RCC 7860 (cell line): ENCODE measurements around the gene SLC6A7.
A peak's percentile ranks its signal among the peaks of the same experiment; 100 is the strongest.

Experiments
- DNase-seq: peaks from one replicate; pipeline ENCODE4 v3.0.0-alpha.2; 2015; ENCODE audit warnings: low spot score
- FAIRE-seq: peaks from 2 replicates; lab custom pipeline; 2012; peaks lifted over from hg19 to GRCh38; lab: Jason Lieb, UNC

SLC6A7 gene

GRCh38 chr5:150189326-150189725 lies 536 bp upstream of the SLC6A7 start:
- FAIRE-seq (no peak), DNase-seq (no peak)

GRCh38 chr5:150190503-150190979 lies 679 bp downstream of the SLC6A7 start:
- FAIRE-seq (no peak), DNase-seq (no peak)

- FAIRE-seq (no peak), DNase-seq (no peak)
Measured at GRCh38 chr5:150190987-150191386, 1.1 kb downstream of the SLC6A7 start.

GRCh38 chr5:150192462-150192861 lies 2.6 kb downstream of the SLC6A7 start:
- FAIRE-seq (no peak), DNase-seq (no peak)

- DNase-seq (no peak), FAIRE-seq (no peak)
Measured at GRCh38 chr5:150195736-150196485, 6.0 kb downstream of the SLC6A7 start.

- FAIRE-seq, result no peak
Measured at GRCh38 chr5:150196514-150196913, 6.7 kb downstream of the SLC6A7 start.

GRCh38 chr5:150196986-150197385 lies 7.1 kb downstream of the SLC6A7 start:
- DNase-seq (no peak), FAIRE-seq (no peak)

More at GRCh38 chr5:150196514-150196913, 6.7 kb downstream of the SLC6A7 start:
- no peak for DNase-seq

- no peak for FAIRE-seq
- DNase-seq, result no peak
Measured at GRCh38 chr5:150197476-150197875, 7.6 kb downstream of the SLC6A7 start.

GRCh38 chr5:150202501-150202900 lies 12.6 kb downstream of the SLC6A7 start:
- no peak for FAIRE-seq
- DNase-seq, result no peak

GRCh38 chr5:150203832-150204589 lies 14.1 kb downstream of the SLC6A7 start:
- DNase-seq, result no peak
- no peak for FAIRE-seq

GRCh38 chr5:150204590-150204960 lies 14.7 kb downstream of the SLC6A7 start:
- FAIRE-seq (no peak), DNase-seq (no peak)

GRCh38 chr5:150206098-150206778 lies 16.4 kb downstream of the SLC6A7 start:
- DNase-seq, result no peak
- no peak for FAIRE-seq

GRCh38 chr5:150206779-150207115 lies 16.9 kb downstream of the SLC6A7 start:
- DNase-seq (no peak), FAIRE-seq (no peak)

- no peak for FAIRE-seq
- peak; percentile 54 for DNase-seq
Measured at GRCh38 chr5:150208187-150209098, 18.6 kb downstream of the SLC6A7 start.

GRCh38 chr5:150209099-150209635 lies 19.3 kb downstream of the SLC6A7 start:
- DNase-seq, result peak; percentile 19
- no peak for FAIRE-seq

GRCh38 chr5:150210644-150211043 lies 20.8 kb downstream of the SLC6A7 start:
- no peak for FAIRE-seq
- no peak for DNase-seq

- DNase-seq, result no peak
- FAIRE-seq, result no peak
Measured at GRCh38 chr5:150211156-150212030, 21.5 kb downstream of the SLC6A7 start.

GRCh38 chr5:150213530-150213929 lies 23.7 kb downstream of the SLC6A7 start:
- DNase-seq, result no peak

GRCh38 chr5:150214289-150214688 lies 24.4 kb downstream of the SLC6A7 start:
- FAIRE-seq (no peak), DNase-seq (no peak)

More at GRCh38 chr5:150213530-150213929, 23.7 kb downstream of the SLC6A7 start:
- FAIRE-seq, result no peak
